Skeletal muscle tissue (tissue), 4 donors: ENCODE measurements around the gene ATP10D. TPM values are rescaled to one million over a fixed set of nuclear protein-coding genes. Genes with fewer than 3 reads are reported as not detected.
"Not testable (repeated sequence)": the region's sequence is repeated elsewhere in the genome, so short reads cannot be mapped to it uniquely, and the experiment has no call there.

Experiments used
- H3K27ac ChIP-seq: one replicate; pipeline ENCODE4 v1.7.0; 2013; ENCODE audit warnings: mild to moderate bottlenecking, low read depth, low read length, inconsistent platforms
- H3K27me3 ChIP-seq, 3 donors: one replicate each; pipeline ENCODE4 v1.7.0; 2013; ENCODE audit warnings: low read length in 3 of 3; ENCODE audit not compliant: control insufficient read depth in 3 of 3, insufficient read depth in 3 of 3
- H3K36me3 ChIP-seq, 3 donors: one replicate each; pipeline ENCODE4 v1.7.0; 2013; ENCODE audit warnings: low read length in 3 of 3; ENCODE audit not compliant: control insufficient read depth in 3 of 3, insufficient read depth in 3 of 3
- H3K4me1 ChIP-seq, 3 donors: one replicate each; pipeline ENCODE4 v1.7.0; 2013; ENCODE audit warnings: low read length in 3 of 3, mild to moderate bottlenecking in 3 of 3; ENCODE audit not compliant: control insufficient read depth in 3 of 3, insufficient read depth in 3 of 3
- H3K4me3 ChIP-seq, 3 donors: one replicate each; pipeline ENCODE4 v1.7.0; 2013; ENCODE audit warnings: low read length in 3 of 3
- H3K9ac ChIP-seq, 3 donors: one replicate each; pipeline ENCODE4 v1.7.0; 2013; ENCODE audit warnings: low read length in 3 of 3, mild to moderate bottlenecking in 3 of 3, moderate library complexity in 2 of 3, low read depth in 1 of 3
- H3K9me3 ChIP-seq, 3 donors: one replicate each; pipeline ENCODE4 v1.7.0; 2013; ENCODE audit warnings: low read length in 3 of 3; ENCODE audit not compliant: control insufficient read depth in 3 of 3
- total RNA-seq: library from RNA; depleted of rRNA; stranded (reverse); fragments of >200 nt; gene quantifications from one replicate; pipeline ENCODE4 v1.2.3, GENCODE V29; 2014
- donor health status: Osteomylitis.

The ATP10D gene
- total RNA-seq, 1 donor from 2014 or later = 18.8 TPM

GRCh38 chr4:47550357-47550756, 65.3 kb downstream of the ATP10D start:
- not testable (repeated sequence) for H3K36me3 ChIP-seq, H3K4me1 ChIP-seq, H3K27ac ChIP-seq

GRCh38 chr4:47550899-47551548, 65.9 kb downstream of the ATP10D start:
- Histone ChIP-seq H3K9ac (no peak overlapping the region), H3K4me1 (no peaks in the 10 kb centered on the region), H3K27me3 (no peaks in the 10 kb centered on the region), H3K4me3 (no peak overlapping the region), H3K27ac (no peak overlapping the region), H3K36me3 (peaks cover 0 to 9% (median 7%) of the 10 kb centered on the region in 3 donors), H3K9me3 (no peaks in the 10 kb centered on the region)

More at GRCh38 chr4:47550357-47550756, 65.3 kb downstream of the ATP10D start:
- not testable (repeated sequence) for H3K9ac ChIP-seq, H3K27me3 ChIP-seq, H3K4me3 ChIP-seq, H3K9me3 ChIP-seq

- Histone ChIP-seq H3K27ac (no peak overlapping the region), H3K4me3 (no peak overlapping the region), H3K9me3 (no peaks in the 10 kb centered on the region), H3K9ac (no peak overlapping the region), H3K4me1 (no peaks in the 10 kb centered on the region), H3K27me3 (no peaks in the 10 kb centered on the region), H3K36me3 (peaks cover 0 to 4% (median under 1%) of the 10 kb centered on the region in 3 donors)
Observed at GRCh38 chr4:47551682-47552081, 66.6 kb downstream of the ATP10D start.

- H3K4me1 ChIP-seq = no peaks in the 10 kb centered on the region
- no peaks in the 10 kb centered on the region for H3K27me3 ChIP-seq
- H3K27ac ChIP-seq = no peak overlapping the region
- no peak overlapping the region for H3K4me3 ChIP-seq
- peaks cover 3 to 4% (median 4%) of the 10 kb centered on the region in 3 donors for H3K36me3 ChIP-seq
- H3K9me3 ChIP-seq = no peaks in the 10 kb centered on the region
- no peak overlapping the region for H3K9ac ChIP-seq
Observed at GRCh38 chr4:47553329-47554125, 68.5 kb downstream of the ATP10D start.

GRCh38 chr4:47555920-47556319, 70.8 kb downstream of the ATP10D start:
- not testable (repeated sequence) for H3K36me3 ChIP-seq, H3K4me3 ChIP-seq

GRCh38 chr4:47557255-47557654, 72.2 kb downstream of the ATP10D start:
- H3K36me3 ChIP-seq = peaks cover 3 to 6% (median 4%) of the 10 kb centered on the region in 3 donors
- no peaks in the 10 kb centered on the region for H3K4me1 ChIP-seq
- no peaks in the 10 kb centered on the region for H3K9me3 ChIP-seq
- H3K27me3 ChIP-seq = no peaks in the 10 kb centered on the region
- H3K4me3 ChIP-seq = no peak overlapping the region
- H3K27ac ChIP-seq = no peak overlapping the region
- no peak overlapping the region for H3K9ac ChIP-seq

More at GRCh38 chr4:47555920-47556319, 70.8 kb downstream of the ATP10D start:
- not testable (repeated sequence) for H3K9ac ChIP-seq, H3K9me3 ChIP-seq, H3K4me1 ChIP-seq, H3K27ac ChIP-seq, H3K27me3 ChIP-seq

GRCh38 chr4:47560682-47561081, 75.6 kb downstream of the ATP10D start:
- no peaks in the 10 kb centered on the region for H3K4me1 ChIP-seq
- no peak overlapping the region for H3K27ac ChIP-seq
- H3K4me3 ChIP-seq = no peak overlapping the region
- no peaks in the 10 kb centered on the region for H3K27me3 ChIP-seq
- peaks cover 3 to 8% (median 4%) of the 10 kb centered on the region in 3 donors for H3K36me3 ChIP-seq
- H3K9ac ChIP-seq = no peak overlapping the region
- H3K9me3 ChIP-seq = no peaks in the 10 kb centered on the region

GRCh38 chr4:47561331-47561730, 76.3 kb downstream of the ATP10D start:
- no peaks in the 10 kb centered on the region for H3K27me3 ChIP-seq
- H3K36me3 ChIP-seq = peaks cover 3 to 8% (median 4%) of the 10 kb centered on the region in 3 donors
- no peaks in the 10 kb centered on the region for H3K4me1 ChIP-seq

GRCh38 chr4:47562297-47562696, 77.2 kb downstream of the ATP10D start:
- Histone ChIP-seq H3K27ac (no peak overlapping the region), H3K4me1 (no peaks in the 10 kb centered on the region), H3K27me3 (no peaks in the 10 kb centered on the region), H3K4me3 (no peak overlapping the region), H3K36me3 (peaks cover 3 to 8% (median 4%) of the 10 kb centered on the region in 3 donors), H3K9ac (no peak overlapping the region), H3K9me3 (no peaks in the 10 kb centered on the region)

More at GRCh38 chr4:47561331-47561730, 76.3 kb downstream of the ATP10D start:
- H3K4me3 ChIP-seq = no peak overlapping the region
- no peak overlapping the region for H3K9ac ChIP-seq
- no peak overlapping the region for H3K27ac ChIP-seq
- no peaks in the 10 kb centered on the region for H3K9me3 ChIP-seq

- Histone ChIP-seq H3K4me1 (no peaks in the 10 kb centered on the region), H3K27ac (no peak overlapping the region), H3K9me3 (no peaks in the 10 kb centered on the region), H3K27me3 (no peaks in the 10 kb centered on the region), H3K4me3 (no peak overlapping the region), H3K9ac (no peak overlapping the region), H3K36me3 (peaks cover 5 to 12% (median 5%) of the 10 kb centered on the region in 3 donors)
Observed at GRCh38 chr4:47566566-47566965, 81.5 kb downstream of the ATP10D start.
